Esophagus squamous epithelium (tissue), 4 donors: Measurements from ENCODE around the gene CARS1.

Experiments used
- POLR2A ChIP-seq, 4 donors: fragments of 450-650 bp; IDR thresholded peaks; one replicate each; pipeline ENCODE4 v1.6.1; 2017; ENCODE audit warnings: antibody characterized with exemption in 4 of 4, mild to moderate bottlenecking in 4 of 4, moderate library complexity in 3 of 4
- TF ChIP-seq, protein P1 (sequence below), 6 experiments: fragments of 450-650 bp in 4 of 6; fragments of 200-600 bp in 2 of 6; sonication (generic) in 2 of 6; IDR thresholded peaks; one replicate each; pipeline ENCODE4 v1.5.1; 2016 to 2019; ENCODE audit warnings: antibody characterized with exemption in 6 of 6, mild to moderate bottlenecking in 4 of 6, moderate library complexity in 4 of 6

GRCh38 chr11:3042496-3043314 is 14.5 kb downstream of the CARS1 start:
- TF ChIP-seq, protein P1, sequence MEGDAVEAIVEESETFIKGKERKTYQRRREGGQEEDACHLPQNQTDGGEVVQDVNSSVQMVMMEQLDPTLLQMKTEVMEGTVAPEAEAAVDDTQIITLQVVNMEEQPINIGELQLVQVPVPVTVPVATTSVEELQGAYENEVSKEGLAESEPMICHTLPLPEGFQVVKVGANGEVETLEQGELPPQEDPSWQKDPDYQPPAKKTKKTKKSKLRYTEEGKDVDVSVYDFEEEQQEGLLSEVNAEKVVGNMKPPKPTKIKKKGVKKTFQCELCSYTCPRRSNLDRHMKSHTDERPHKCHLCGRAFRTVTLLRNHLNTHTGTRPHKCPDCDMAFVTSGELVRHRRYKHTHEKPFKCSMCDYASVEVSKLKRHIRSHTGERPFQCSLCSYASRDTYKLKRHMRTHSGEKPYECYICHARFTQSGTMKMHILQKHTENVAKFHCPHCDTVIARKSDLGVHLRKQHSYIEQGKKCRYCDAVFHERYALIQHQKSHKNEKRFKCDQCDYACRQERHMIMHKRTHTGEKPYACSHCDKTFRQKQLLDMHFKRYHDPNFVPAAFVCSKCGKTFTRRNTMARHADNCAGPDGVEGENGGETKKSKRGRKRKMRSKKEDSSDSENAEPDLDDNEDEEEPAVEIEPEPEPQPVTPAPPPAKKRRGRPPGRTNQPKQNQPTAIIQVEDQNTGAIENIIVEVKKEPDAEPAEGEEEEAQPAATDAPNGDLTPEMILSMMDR (IDR thresholded peaks at IDR 0.05): no peak
- TF ChIP-seq POLR2A (IDR thresholded peaks at IDR 0.05): no peak
